ENCODE results near the gene SLC17A7. TPM values are rescaled to one million over a fixed set of nuclear protein-coding genes. Genes with fewer than 3 reads are reported as not detected.

The SLC17A7 gene
- total RNA-seq, 1 experiment from 2014 or later = 1.8 TPM

- peaks cover 21% of the 10 kb centered on the region for H3K27me3 ChIP-seq (ENCODE audit: insufficient read depth, low read length)
- peak overlapping the region; percentile 68 for H2AFZ ChIP-seq (ENCODE audit: low read depth, low read length, poor library complexity, severe bottlenecking)
- H3K4me2 ChIP-seq (ENCODE audit: low read length) = peak overlapping the region; percentile 98
- H4K20me1 ChIP-seq (ENCODE audit: insufficient read depth) = no peaks in the 10 kb centered on the region
- ATAC-seq (no peak), DNase-seq (ENCODE audit: low read depth, low spot score) (no peak)
- CTCF ChIA-PET = interaction anchor here (0.6 to 1.5 kb wide), 4 partner anchors 10 to 80 kb away, joined by 3 to 9 read pairs (median 3); partner anchors contain the start of genes PIH1D1 and TEAD2
- H3K9me3 ChIP-seq (ENCODE audit: control insufficient read depth in 1 of 2, insufficient read depth in 1 of 2, low read depth in 1 of 2, low read length in 2 of 2) = no peaks in the 10 kb centered on the region
- peaks cover 7 to 31% of the 10 kb centered on the region in 2 experiments; a peak in 3 of 4 replicates for H3K4me1 ChIP-seq (ENCODE audit: control insufficient read depth in 1 of 2, insufficient read depth in 2 of 2, low read length in 2 of 2)
- intact Hi-C loops (cut with micrococcal nuclease) = loop anchor here (2.0 kb wide), 1 partner anchor 217 kb away; no protein-coding TSS in a partner anchor
- peak overlapping the region; percentile 92; the same call in 1 of the 2 replicates for H3K27ac ChIP-seq (ENCODE audit: low read depth, low read length)
- RAD21 ChIA-PET (ENCODE audit: low non-redundant PET in 1 of 2, low total read pairs in 2 of 2, uncharacterized antibody in 2 of 2, unreplicated experiment in 2 of 2) = interaction anchor here in 1 of 2 experiments (1.1 kb wide), 1 partner anchor 16 kb away, joined by 3 read pairs; no protein-coding TSS in a partner anchor
- no peaks in the 10 kb centered on the region for H3K9me2 ChIP-seq (ENCODE audit: insufficient read depth)
- peak overlapping the region; percentile 86; the same call in 1 of the 2 replicates for H3K9ac ChIP-seq (ENCODE audit: low read length)
- H3K79me2 ChIP-seq (ENCODE audit: insufficient read depth, low read length) = no peaks in the 10 kb centered on the region
- POLR2A ChIA-PET = interaction anchor here (1.2 kb wide), 1 partner anchor 38 kb away, joined by 3 read pairs; no protein-coding TSS in a partner anchor
- H3K36me3 ChIP-seq (ENCODE audit: control insufficient read depth in 1 of 2, insufficient read depth in 2 of 2, low read length in 2 of 2) = peaks cover 4 to 5% of the 10 kb centered on the region in 2 experiments; a peak in 2 of 4 replicates
- no TSS peak for BruUV-seq (replicated peaks)
- no peak for TF ChIP-seq FOSL1 (IDR thresholded peaks at IDR 0.05; ENCODE audit: low read depth)
- no peak for TF ChIP-seq MAX (IDR thresholded peaks at IDR 0.05)
- TF ChIP-seq, protein P1, sequence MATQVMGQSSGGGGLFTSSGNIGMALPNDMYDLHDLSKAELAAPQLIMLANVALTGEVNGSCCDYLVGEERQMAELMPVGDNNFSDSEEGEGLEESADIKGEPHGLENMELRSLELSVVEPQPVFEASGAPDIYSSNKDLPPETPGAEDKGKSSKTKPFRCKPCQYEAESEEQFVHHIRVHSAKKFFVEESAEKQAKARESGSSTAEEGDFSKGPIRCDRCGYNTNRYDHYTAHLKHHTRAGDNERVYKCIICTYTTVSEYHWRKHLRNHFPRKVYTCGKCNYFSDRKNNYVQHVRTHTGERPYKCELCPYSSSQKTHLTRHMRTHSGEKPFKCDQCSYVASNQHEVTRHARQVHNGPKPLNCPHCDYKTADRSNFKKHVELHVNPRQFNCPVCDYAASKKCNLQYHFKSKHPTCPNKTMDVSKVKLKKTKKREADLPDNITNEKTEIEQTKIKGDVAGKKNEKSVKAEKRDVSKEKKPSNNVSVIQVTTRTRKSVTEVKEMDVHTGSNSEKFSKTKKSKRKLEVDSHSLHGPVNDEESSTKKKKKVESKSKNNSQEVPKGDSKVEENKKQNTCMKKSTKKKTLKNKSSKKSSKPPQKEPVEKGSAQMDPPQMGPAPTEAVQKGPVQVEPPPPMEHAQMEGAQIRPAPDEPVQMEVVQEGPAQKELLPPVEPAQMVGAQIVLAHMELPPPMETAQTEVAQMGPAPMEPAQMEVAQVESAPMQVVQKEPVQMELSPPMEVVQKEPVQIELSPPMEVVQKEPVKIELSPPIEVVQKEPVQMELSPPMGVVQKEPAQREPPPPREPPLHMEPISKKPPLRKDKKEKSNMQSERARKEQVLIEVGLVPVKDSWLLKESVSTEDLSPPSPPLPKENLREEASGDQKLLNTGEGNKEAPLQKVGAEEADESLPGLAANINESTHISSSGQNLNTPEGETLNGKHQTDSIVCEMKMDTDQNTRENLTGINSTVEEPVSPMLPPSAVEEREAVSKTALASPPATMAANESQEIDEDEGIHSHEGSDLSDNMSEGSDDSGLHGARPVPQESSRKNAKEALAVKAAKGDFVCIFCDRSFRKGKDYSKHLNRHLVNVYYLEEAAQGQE (IDR thresholded peaks at IDR 0.05; ENCODE audit: low read depth) = no peak
- TF ChIP-seq SP1 (IDR thresholded peaks at IDR 0.05; ENCODE audit: low read depth) = no peak
- TF ChIP-seq POLR2A (IDR thresholded peaks at IDR 0.05; ENCODE audit: borderline replicate concordance, extremely low read depth, insufficient read depth, insufficient read length) = no peak
- TF ChIP-seq, protein P2, sequence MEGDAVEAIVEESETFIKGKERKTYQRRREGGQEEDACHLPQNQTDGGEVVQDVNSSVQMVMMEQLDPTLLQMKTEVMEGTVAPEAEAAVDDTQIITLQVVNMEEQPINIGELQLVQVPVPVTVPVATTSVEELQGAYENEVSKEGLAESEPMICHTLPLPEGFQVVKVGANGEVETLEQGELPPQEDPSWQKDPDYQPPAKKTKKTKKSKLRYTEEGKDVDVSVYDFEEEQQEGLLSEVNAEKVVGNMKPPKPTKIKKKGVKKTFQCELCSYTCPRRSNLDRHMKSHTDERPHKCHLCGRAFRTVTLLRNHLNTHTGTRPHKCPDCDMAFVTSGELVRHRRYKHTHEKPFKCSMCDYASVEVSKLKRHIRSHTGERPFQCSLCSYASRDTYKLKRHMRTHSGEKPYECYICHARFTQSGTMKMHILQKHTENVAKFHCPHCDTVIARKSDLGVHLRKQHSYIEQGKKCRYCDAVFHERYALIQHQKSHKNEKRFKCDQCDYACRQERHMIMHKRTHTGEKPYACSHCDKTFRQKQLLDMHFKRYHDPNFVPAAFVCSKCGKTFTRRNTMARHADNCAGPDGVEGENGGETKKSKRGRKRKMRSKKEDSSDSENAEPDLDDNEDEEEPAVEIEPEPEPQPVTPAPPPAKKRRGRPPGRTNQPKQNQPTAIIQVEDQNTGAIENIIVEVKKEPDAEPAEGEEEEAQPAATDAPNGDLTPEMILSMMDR (IDR thresholded peaks at IDR 0.05 in 2 of 3, conservative IDR thresholded peaks at IDR 0.05 in 1 of 3; ENCODE audit: borderline replicate concordance in 1 of 3, insufficient read depth in 1 of 3, low read depth in 2 of 3, low read length in 2 of 3) = no peak
- no peak for TF ChIP-seq EZH2phosphoT487 (IDR thresholded peaks at IDR 0.05; ENCODE audit: borderline replicate concordance)
- no peak for TF ChIP-seq ZFX (IDR thresholded peaks at IDR 0.05)
- TF ChIP-seq SIN3A (IDR thresholded peaks at IDR 0.05; ENCODE audit: low read depth) = no peak
- TF ChIP-seq POLR2AphosphoS5 (IDR thresholded peaks at IDR 0.05; ENCODE audit: low read depth, low read length) = no peak
- no peak for TF ChIP-seq ZNF274 (IDR thresholded peaks at IDR 0.05; ENCODE audit: low read depth, low read length)
- TF ChIP-seq CEBPB (IDR thresholded peaks at IDR 0.05; ENCODE audit: low read depth) = no peak
- TF ChIP-seq ZBTB33 (IDR thresholded peaks at IDR 0.05; ENCODE audit: extremely low read depth, insufficient replicate concordance, low read length) = no peak
- no peak for TF ChIP-seq EGR1 (IDR thresholded peaks at IDR 0.05; ENCODE audit: low read depth)
- no peak for TF ChIP-seq RAD21 (IDR thresholded peaks at IDR 0.05; ENCODE audit: low read depth)
- TF ChIP-seq, protein P3, sequence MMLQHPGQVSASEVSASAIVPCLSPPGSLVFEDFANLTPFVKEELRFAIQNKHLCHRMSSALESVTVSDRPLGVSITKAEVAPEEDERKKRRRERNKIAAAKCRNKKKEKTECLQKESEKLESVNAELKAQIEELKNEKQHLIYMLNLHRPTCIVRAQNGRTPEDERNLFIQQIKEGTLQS (IDR thresholded peaks at IDR 0.05) = no peak
- peak overlapping the region in 1 of 2 experiments; percentile 80; a peak in 2 of 4 replicates for H3K4me3 ChIP-seq (replicated peaks in 1 of 2; ENCODE audit: low read depth in 1 of 2, low read length in 2 of 2)
These were observed 628 bp upstream of the SLC17A7 start for GRCh38 chr19:49441960-49442350.
